Kidney epithelial cell (primary cell): ENCODE results near the gene FAM210B. TPM values are rescaled to one million over a fixed set of nuclear protein-coding genes. Genes with fewer than 3 reads are reported as not detected.

Experiments
- DNase-seq: peaks from one replicate; pipeline ENCODE4 v3.0.0-alpha.2; 2010; ENCODE audit warnings: low read depth
- H3K27me3 ChIP-seq: 2 replicates; pipeline ENCODE4 v1.6.0; 2011; ENCODE audit warnings: low read length; ENCODE audit not compliant: control insufficient read depth, insufficient read depth
- H3K36me3 ChIP-seq: 2 replicates; pipeline ENCODE4 v1.5.1; 2011; ENCODE audit warnings: low read length; ENCODE audit not compliant: control insufficient read depth, insufficient read depth
- H3K4me3 ChIP-seq: 2 replicates; pipeline ENCODE4 v1.5.1; 2011; ENCODE audit warnings: low read depth, mild to moderate bottlenecking, control low read depth, low read length
- total RNA-seq: library from RNA; depleted of rRNA; stranded (reverse); fragments of >200 nt; gene quantifications from 2 replicates; pipeline ENCODE4 v1.2.3, GENCODE V29; 2015
- TF ChIP-seq, protein P1 (sequence below): IDR thresholded peaks from 2 replicates; pipeline ENCODE4 v1.5.1; 2011; ENCODE audit warnings: mild to moderate bottlenecking, moderate library complexity, low read length, control low read depth, inconsistent platforms; ENCODE audit not compliant: insufficient read depth, poor library complexity, severe bottlenecking

Gene FAM210B
- total RNA-seq, 1 donor from 2014 or later: 59.7 TPM

DNA sequence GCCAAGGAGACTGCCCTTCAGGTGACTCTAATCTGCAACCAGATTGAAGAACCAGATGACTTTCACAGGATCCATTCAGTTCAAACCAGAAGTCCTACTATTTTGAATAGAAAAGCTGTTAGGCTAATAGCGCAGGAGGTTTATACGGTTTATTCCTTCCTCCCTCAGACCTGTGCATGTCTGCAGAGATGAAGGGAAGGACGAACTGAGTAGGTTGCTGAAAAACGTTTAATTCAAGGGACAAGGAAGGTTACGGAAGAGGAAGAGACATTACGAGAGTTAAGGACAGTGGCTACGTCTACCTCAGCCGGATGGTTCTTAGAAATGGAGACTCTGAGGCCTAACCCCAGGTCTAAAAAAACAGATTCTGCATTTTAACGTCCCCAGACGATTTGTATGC lies 32.3 kb downstream of the FAM210B start:
- no peaks in the 10 kb centered on the region for H3K36me3 ChIP-seq
- DNase-seq: no peak
- TF ChIP-seq, protein P1, sequence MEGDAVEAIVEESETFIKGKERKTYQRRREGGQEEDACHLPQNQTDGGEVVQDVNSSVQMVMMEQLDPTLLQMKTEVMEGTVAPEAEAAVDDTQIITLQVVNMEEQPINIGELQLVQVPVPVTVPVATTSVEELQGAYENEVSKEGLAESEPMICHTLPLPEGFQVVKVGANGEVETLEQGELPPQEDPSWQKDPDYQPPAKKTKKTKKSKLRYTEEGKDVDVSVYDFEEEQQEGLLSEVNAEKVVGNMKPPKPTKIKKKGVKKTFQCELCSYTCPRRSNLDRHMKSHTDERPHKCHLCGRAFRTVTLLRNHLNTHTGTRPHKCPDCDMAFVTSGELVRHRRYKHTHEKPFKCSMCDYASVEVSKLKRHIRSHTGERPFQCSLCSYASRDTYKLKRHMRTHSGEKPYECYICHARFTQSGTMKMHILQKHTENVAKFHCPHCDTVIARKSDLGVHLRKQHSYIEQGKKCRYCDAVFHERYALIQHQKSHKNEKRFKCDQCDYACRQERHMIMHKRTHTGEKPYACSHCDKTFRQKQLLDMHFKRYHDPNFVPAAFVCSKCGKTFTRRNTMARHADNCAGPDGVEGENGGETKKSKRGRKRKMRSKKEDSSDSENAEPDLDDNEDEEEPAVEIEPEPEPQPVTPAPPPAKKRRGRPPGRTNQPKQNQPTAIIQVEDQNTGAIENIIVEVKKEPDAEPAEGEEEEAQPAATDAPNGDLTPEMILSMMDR: no peak
- peak overlapping the region; percentile 87 for H3K4me3 ChIP-seq
- H3K27me3 ChIP-seq: no peaks in the 10 kb centered on the region

DNA sequence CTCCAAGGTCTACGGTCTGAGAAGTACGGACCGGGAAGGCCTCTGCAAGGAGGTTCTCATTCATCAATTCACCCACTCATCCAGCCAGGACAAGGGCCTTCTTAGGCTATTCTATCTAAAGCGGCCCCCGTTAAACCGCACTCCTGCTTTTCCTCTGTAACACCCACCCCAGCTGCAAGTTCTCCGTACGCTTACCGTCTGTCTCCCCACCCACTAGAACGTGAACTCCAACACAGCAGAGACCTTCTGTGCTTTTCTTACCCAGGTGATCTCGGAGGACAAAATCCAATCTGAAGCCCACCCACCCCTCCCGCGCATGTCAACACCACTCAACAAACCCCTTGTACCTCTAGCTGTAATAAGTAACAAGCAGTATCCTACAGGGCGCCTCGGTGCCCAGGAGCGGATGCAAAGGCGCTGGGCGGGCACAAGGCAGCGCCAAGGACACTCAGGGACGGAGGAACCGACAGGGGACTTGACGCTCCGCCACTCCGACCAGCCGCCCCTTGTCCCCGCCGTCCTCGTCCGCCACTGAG lies 32.9 kb downstream of the FAM210B start:
- H3K36me3 ChIP-seq: no peaks in the 10 kb centered on the region
- H3K27me3 ChIP-seq: no peaks in the 10 kb centered on the region
- TF ChIP-seq, protein P1: no peak
- DNase-seq: no peak
- H3K4me3 ChIP-seq: peak overlapping the region; percentile 87

- no peaks in the 10 kb centered on the region for H3K36me3 ChIP-seq
Observed at GRCh38 chr20:56392132-56392880, 33.5 kb downstream of the FAM210B start, which contains the start of the genes AURKA and CSTF1. TSS of gene AURKA (minus strand) at chr20:56392215. CDS start at chr20:56388197, 4,018 bp downstream. TSS of gene CSTF1 (plus strand) at chr20:56392645. CDS start at chr20:56395553, 2,908 bp downstream.

GRCh38 chr20:56392881-56393482 lies 34.2 kb downstream of the FAM210B start:
- Histone ChIP-seq H3K36me3 (no peaks in the 10 kb centered on the region), H3K4me3 (peak overlapping the region; percentile 87), H3K27me3 (no peaks in the 10 kb centered on the region)
- DNase-seq: no peak
- TF ChIP-seq, protein P1: no peak

More at GRCh38 chr20:56392132-56392880, 33.5 kb downstream of the FAM210B start, which contains the start of the genes AURKA and CSTF1:
- peak; percentile 98 for DNase-seq
- TF ChIP-seq, protein P1: no peak
- H3K4me3 ChIP-seq: peak within 1 kb of the TSS; percentile 87
- no peaks in the 10 kb centered on the region for H3K27me3 ChIP-seq

GRCh38 chr20:56393653-56394052 lies 34.9 kb downstream of the FAM210B start:
- Histone ChIP-seq H3K36me3 (no peaks in the 10 kb centered on the region), H3K27me3 (no peaks in the 10 kb centered on the region), H3K4me3 (peak overlapping the region; percentile 87)
- no peak for DNase-seq
- TF ChIP-seq, protein P1: no peak
